ENCODE results near the gene FMR1. TPM values are rescaled to one million over a fixed set of nuclear protein-coding genes. Genes with fewer than 3 reads are reported as not detected.

Gene FMR1
- polyA plus RNA-seq, 2 of the 4 experiments (the other 2 are of a cell fraction): 32.6 to 38.8 TPM

- no peak for ATAC-seq
Measured at GRCh38 chrX:147960722-147961121, 49.0 kb downstream of the FMR1 start.

GRCh38 chrX:147962476-147962875 is 50.8 kb downstream of the FMR1 start:
- H3K4me2 ChIP-seq: no peak overlapping the region
- WGBS (ENCODE audit: missing lambda C conversion rate): 6% methylated on average over 1 of the region's 1 CpG
- no peaks in the 10 kb centered on the region for H3K9me3 ChIP-seq
- ChIA-PET POLR2A (no interaction called here), CTCF (no interaction called here)
- TF ChIP-seq ZSCAN20 (CRISPR knock-in tag; IDR thresholded peaks at IDR 0.05): no peak
- TF ChIP-seq KDM5A (IDR thresholded peaks at IDR 0.05): no peak
- no peak for TF ChIP-seq GATA3 (IDR thresholded peaks at IDR 0.05; ENCODE audit: borderline replicate concordance)
- no peak for TF ChIP-seq CEBPB (IDR thresholded peaks at IDR 0.05)
- TF ChIP-seq ESRRA (IDR thresholded peaks at IDR 0.05; ENCODE audit: borderline replicate concordance, low read length): no peak
- no peak for TF ChIP-seq TFCP2L1 (CRISPR knock-in tag; IDR thresholded peaks at IDR 0.05)
- TF ChIP-seq EP300 (IDR thresholded peaks at IDR 0.05): no peak
- no peak for TF ChIP-seq USF2 (IDR thresholded peaks at IDR 0.05)
- TF ChIP-seq ATOH8 (CRISPR knock-in tag; IDR thresholded peaks at IDR 0.05; ENCODE audit: low read depth): no peak
- no peak for TF ChIP-seq RARB (CRISPR knock-in tag; IDR thresholded peaks at IDR 0.05)
- no peak overlapping the region for H3K27ac ChIP-seq
- ATAC-seq (no peak), DNase-seq (ENCODE audit: low read depth in 1 of 2, low spot score in 1 of 2) (no peak), FAIRE-seq (no peak)
- no peak overlapping the region for H3K4me3 ChIP-seq
- H3K4me1 ChIP-seq: no peaks in the 10 kb centered on the region; the same call in 2 of the 3 replicates

More at GRCh38 chrX:147960722-147961121, 49.0 kb downstream of the FMR1 start:
- no peak for FAIRE-seq
- H3K4me2 ChIP-seq: no peak overlapping the region
- no peak for DNase-seq (ENCODE audit: low read depth in 1 of 2, low spot score in 1 of 2)
- H3K27ac ChIP-seq: no peak overlapping the region
- 0% methylated on average over 2 of the region's 2 CpGs for WGBS (ENCODE audit: missing lambda C conversion rate)
- POLR2A ChIA-PET: no interaction called here
- H3K4me3 ChIP-seq: no peak overlapping the region
- no peaks in the 10 kb centered on the region; the same call in 2 of the 3 replicates for H3K4me1 ChIP-seq
- H3K9me3 ChIP-seq: no peaks in the 10 kb centered on the region
- CTCF ChIA-PET: no interaction called here
- TF ChIP-seq ZSCAN20 (CRISPR knock-in tag; IDR thresholded peaks at IDR 0.05): no peak
- no peak for TF ChIP-seq FOSL2 (IDR thresholded peaks at IDR 0.05)
- no peak for TF ChIP-seq FOSL2 (CRISPR knock-in tag; IDR thresholded peaks at IDR 0.05)
- TF ChIP-seq BHLHE40 (IDR thresholded peaks at IDR 0.05; ENCODE audit: low read depth, low read length): no peak
- no peak for TF ChIP-seq CEBPB (IDR thresholded peaks at IDR 0.05)
- TF ChIP-seq HEYL (CRISPR knock-in tag; IDR thresholded peaks at IDR 0.05): no peak

GRCh38 chrX:147978931-147979330 is 67.2 kb downstream of the FMR1 start:
- no peak for TF ChIP-seq MAZ (IDR thresholded peaks at IDR 0.05; ENCODE audit: borderline replicate concordance, low read depth, low read length)
- no peak for TF ChIP-seq ESRRA (IDR thresholded peaks at IDR 0.05; ENCODE audit: borderline replicate concordance, low read length)
- no peak for TF ChIP-seq CHD4 (IDR thresholded peaks at IDR 0.05; ENCODE audit: borderline replicate concordance)
- TF ChIP-seq FOXS1 (CRISPR knock-in tag; IDR thresholded peaks at IDR 0.05): no peak
- TF ChIP-seq NPAS2 (CRISPR knock-in tag; IDR thresholded peaks at IDR 0.05; ENCODE audit: borderline replicate concordance): no peak
- DNase-seq (ENCODE audit: low read depth in 1 of 2, low spot score in 1 of 2): no peak
- peak; percentile 32 for FAIRE-seq

GRCh38 chrX:147981038-147981752 is 69.5 kb downstream of the FMR1 start, which contains the start of gene FMR1NB:
TSS of gene FMR1NB (plus strand) at chrX:147981337. CDS start at chrX:147981403, 66 bp downstream.
- H3K27ac ChIP-seq: no peak within 1 kb of the TSS
- 74% methylated on average over 12 of the region's 35 CpGs for WGBS (ENCODE audit: missing lambda C conversion rate)
- FAIRE-seq (no peak), DNase-seq (ENCODE audit: low read depth in 1 of 2, low spot score in 1 of 2) (no peak), ATAC-seq (no peak)
- no peaks in the 10 kb centered on the region for H3K4me1 ChIP-seq
- TF ChIP-seq MAX (IDR thresholded peaks at IDR 0.05) (no peak), KDM5A (IDR thresholded peaks at IDR 0.05) (no peak), RNF2 (IDR thresholded peaks at IDR 0.05; ENCODE audit: borderline replicate concordance, low read depth) (no peak), EHF (CRISPR knock-in tag; IDR thresholded peaks at IDR 0.05) (no peak), GATA3 (IDR thresholded peaks at IDR 0.05; ENCODE audit: borderline replicate concordance) (no peak)
- CTCF ChIA-PET: interaction anchor here (0.6 kb wide), 1 partner anchor 454 kb away, joined by 3 read pairs; no protein-coding TSS in a partner anchor
- no peaks in the 10 kb centered on the region for H3K9me3 ChIP-seq
- H3K4me2 ChIP-seq: no peak within 1 kb of the TSS
- POLR2A ChIA-PET: no interaction called here
- no peak within 1 kb of the TSS for H3K4me3 ChIP-seq

More at GRCh38 chrX:147978931-147979330, 67.2 kb downstream of the FMR1 start:
- no peak overlapping the region for H3K4me2 ChIP-seq
- WGBS (ENCODE audit: missing lambda C conversion rate): 16% methylated on average over 5 of the region's 6 CpGs
- H3K27ac ChIP-seq: no peak overlapping the region
- no peak for ATAC-seq
- H3K4me3 ChIP-seq: no peak overlapping the region
- POLR2A ChIA-PET: no interaction called here
- no peaks in the 10 kb centered on the region for H3K4me1 ChIP-seq
- CTCF ChIA-PET: no interaction called here
- no peaks in the 10 kb centered on the region for H3K9me3 ChIP-seq

Measured in A549 (cell line).